Measurements from ENCODE around the gene MYL12A. TPM values are rescaled to one million over a fixed set of nuclear protein-coding genes. Genes with fewer than 3 reads are reported as not detected.

The MYL12A gene
- total RNA-seq, 1 experiment from 2014 or later = 230 TPM

DNA sequence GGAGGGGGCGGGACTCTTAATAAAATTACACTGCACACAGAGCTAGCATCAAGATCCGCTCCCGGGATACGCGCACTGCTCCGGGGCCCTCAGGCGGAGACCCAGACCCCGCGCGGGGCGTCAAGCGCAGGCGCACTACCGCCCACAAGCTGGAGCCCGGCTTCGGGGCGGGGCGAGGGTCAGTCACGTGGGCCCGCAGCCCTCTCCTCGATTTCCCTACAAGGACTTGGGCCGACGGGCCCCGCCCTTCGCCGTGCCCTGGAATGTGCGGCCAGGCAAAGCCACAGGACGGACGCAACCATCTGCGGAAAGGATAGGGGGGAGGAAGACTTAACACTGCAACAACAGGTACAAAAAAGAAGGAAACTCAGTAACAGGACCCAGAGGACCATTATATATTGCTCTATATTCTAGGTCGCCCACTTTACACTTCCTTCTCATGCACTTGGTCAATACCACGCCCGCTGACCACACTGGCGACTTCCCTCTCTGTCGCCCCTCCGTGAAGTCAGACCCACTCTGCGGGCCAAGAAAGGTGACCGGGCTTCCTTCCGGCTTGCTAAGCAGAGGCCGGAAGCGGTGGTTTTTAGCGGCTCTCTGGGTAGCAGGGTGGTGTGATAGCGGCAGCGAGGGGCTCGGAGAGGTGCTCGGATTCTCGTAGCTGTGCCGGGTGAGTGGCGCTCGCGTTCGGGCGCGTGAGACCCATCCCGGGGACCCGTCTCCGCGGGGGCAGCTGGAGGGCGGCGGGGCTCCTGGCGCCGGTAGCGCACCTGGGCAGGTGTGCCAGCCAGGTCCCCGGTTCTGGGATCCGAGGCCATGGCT lies at the start of gene MYL12A (continued):
- TF ChIP-seq, protein P1, sequence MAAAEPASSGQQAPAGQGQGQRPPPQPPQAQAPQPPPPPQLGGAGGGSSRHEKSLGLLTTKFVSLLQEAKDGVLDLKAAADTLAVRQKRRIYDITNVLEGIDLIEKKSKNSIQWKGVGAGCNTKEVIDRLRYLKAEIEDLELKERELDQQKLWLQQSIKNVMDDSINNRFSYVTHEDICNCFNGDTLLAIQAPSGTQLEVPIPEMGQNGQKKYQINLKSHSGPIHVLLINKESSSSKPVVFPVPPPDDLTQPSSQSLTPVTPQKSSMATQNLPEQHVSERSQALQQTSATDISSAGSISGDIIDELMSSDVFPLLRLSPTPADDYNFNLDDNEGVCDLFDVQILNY (CRISPR knock-in tag; IDR thresholded peaks at IDR 0.05) = no peak
- TF ChIP-seq, protein P2, sequence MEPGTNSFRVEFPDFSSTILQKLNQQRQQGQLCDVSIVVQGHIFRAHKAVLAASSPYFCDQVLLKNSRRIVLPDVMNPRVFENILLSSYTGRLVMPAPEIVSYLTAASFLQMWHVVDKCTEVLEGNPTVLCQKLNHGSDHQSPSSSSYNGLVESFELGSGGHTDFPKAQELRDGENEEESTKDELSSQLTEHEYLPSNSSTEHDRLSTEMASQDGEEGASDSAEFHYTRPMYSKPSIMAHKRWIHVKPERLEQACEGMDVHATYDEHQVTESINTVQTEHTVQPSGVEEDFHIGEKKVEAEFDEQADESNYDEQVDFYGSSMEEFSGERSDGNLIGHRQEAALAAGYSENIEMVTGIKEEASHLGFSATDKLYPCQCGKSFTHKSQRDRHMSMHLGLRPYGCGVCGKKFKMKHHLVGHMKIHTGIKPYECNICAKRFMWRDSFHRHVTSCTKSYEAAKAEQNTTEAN (CRISPR knock-in tag; IDR thresholded peaks at IDR 0.05) = no peak
- TF ChIP-seq, protein P3, sequence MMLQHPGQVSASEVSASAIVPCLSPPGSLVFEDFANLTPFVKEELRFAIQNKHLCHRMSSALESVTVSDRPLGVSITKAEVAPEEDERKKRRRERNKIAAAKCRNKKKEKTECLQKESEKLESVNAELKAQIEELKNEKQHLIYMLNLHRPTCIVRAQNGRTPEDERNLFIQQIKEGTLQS (CRISPR knock-in tag; conservative IDR thresholded peaks at IDR 0.05) = no peak
- TF ChIP-seq NR2C2 (CRISPR knock-in tag; IDR thresholded peaks at IDR 0.05) (no peak), EMX1 (CRISPR knock-in tag; IDR thresholded peaks at IDR 0.05) (0 out of 2 replicates have a peak, but pooled peaks have one; percentile 17), FOXK1 (CRISPR knock-in tag; IDR thresholded peaks at IDR 0.05) (peak; percentile 50), ZSCAN18 (CRISPR knock-in tag; IDR thresholded peaks at IDR 0.05) (no peak), ZNF671 (CRISPR knock-in tag; IDR thresholded peaks at IDR 0.05) (no peak), PRRX2 (CRISPR knock-in tag; IDR thresholded peaks at IDR 0.05) (no peak), IRF1 (CRISPR knock-in tag; IDR thresholded peaks at IDR 0.05) (no peak), ELF4 (CRISPR knock-in tag; IDR thresholded peaks at IDR 0.05; ENCODE audit: low read depth) (no peak), MYBL2 (CRISPR knock-in tag; IDR thresholded peaks at IDR 0.05) (peak; percentile 32; the same call in 1 of the 2 replicates), PRDM15 (CRISPR knock-in tag; IDR thresholded peaks at IDR 0.05) (peak; percentile 53), ETV6 (CRISPR knock-in tag; IDR thresholded peaks at IDR 0.05) (peak; percentile 23; the same call in 1 of the 2 replicates), ZNF138 (CRISPR knock-in tag; conservative IDR thresholded peaks at IDR 0.05) (no peak), ZNF121 (CRISPR knock-in tag; IDR thresholded peaks at IDR 0.05) (peak; percentile 9; the same call in 1 of the 2 replicates), CREM (CRISPR knock-in tag; IDR thresholded peaks at IDR 0.05) (no peak)
- TF ChIP-seq, protein P4, sequence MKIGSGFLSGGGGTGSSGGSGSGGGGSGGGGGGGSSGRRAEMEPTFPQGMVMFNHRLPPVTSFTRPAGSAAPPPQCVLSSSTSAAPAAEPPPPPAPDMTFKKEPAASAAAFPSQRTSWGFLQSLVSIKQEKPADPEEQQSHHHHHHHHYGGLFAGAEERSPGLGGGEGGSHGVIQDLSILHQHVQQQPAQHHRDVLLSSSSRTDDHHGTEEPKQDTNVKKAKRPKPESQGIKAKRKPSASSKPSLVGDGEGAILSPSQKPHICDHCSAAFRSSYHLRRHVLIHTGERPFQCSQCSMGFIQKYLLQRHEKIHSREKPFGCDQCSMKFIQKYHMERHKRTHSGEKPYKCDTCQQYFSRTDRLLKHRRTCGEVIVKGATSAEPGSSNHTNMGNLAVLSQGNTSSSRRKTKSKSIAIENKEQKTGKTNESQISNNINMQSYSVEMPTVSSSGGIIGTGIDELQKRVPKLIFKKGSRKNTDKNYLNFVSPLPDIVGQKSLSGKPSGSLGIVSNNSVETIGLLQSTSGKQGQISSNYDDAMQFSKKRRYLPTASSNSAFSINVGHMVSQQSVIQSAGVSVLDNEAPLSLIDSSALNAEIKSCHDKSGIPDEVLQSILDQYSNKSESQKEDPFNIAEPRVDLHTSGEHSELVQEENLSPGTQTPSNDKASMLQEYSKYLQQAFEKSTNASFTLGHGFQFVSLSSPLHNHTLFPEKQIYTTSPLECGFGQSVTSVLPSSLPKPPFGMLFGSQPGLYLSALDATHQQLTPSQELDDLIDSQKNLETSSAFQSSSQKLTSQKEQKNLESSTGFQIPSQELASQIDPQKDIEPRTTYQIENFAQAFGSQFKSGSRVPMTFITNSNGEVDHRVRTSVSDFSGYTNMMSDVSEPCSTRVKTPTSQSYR (CRISPR knock-in tag; IDR thresholded peaks at IDR 0.05) = no peak
- TF ChIP-seq, protein P5, sequence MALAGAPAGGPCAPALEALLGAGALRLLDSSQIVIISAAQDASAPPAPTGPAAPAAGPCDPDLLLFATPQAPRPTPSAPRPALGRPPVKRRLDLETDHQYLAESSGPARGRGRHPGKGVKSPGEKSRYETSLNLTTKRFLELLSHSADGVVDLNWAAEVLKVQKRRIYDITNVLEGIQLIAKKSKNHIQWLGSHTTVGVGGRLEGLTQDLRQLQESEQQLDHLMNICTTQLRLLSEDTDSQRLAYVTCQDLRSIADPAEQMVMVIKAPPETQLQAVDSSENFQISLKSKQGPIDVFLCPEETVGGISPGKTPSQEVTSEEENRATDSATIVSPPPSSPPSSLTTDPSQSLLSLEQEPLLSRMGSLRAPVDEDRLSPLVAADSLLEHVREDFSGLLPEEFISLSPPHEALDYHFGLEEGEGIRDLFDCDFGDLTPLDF (CRISPR knock-in tag; IDR thresholded peaks at IDR 0.05) = no peak
- TF ChIP-seq, protein P6, sequence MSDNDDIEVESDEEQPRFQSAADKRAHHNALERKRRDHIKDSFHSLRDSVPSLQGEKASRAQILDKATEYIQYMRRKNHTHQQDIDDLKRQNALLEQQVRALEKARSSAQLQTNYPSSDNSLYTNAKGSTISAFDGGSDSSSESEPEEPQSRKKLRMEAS (CRISPR knock-in tag; IDR thresholded peaks at IDR 0.05) = peak; percentile 77; the same call in 1 of the 2 replicates
- TF ChIP-seq, protein P7, sequence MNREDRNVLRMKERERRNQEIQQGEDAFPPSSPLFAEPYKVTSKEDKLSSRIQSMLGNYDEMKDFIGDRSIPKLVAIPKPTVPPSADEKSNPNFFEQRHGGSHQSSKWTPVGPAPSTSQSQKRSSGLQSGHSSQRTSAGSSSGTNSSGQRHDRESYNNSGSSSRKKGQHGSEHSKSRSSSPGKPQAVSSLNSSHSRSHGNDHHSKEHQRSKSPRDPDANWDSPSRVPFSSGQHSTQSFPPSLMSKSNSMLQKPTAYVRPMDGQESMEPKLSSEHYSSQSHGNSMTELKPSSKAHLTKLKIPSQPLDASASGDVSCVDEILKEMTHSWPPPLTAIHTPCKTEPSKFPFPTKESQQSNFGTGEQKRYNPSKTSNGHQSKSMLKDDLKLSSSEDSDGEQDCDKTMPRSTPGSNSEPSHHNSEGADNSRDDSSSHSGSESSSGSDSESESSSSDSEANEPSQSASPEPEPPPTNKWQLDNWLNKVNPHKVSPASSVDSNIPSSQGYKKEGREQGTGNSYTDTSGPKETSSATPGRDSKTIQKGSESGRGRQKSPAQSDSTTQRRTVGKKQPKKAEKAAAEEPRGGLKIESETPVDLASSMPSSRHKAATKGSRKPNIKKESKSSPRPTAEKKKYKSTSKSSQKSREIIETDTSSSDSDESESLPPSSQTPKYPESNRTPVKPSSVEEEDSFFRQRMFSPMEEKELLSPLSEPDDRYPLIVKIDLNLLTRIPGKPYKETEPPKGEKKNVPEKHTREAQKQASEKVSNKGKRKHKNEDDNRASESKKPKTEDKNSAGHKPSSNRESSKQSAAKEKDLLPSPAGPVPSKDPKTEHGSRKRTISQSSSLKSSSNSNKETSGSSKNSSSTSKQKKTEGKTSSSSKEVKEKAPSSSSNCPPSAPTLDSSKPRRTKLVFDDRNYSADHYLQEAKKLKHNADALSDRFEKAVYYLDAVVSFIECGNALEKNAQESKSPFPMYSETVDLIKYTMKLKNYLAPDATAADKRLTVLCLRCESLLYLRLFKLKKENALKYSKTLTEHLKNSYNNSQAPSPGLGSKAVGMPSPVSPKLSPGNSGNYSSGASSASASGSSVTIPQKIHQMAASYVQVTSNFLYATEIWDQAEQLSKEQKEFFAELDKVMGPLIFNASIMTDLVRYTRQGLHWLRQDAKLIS (CRISPR knock-in tag; IDR thresholded peaks at IDR 0.05; ENCODE audit: borderline replicate concordance) = no peak
